ENCODE data around the gene MBTPS1.

DNA sequence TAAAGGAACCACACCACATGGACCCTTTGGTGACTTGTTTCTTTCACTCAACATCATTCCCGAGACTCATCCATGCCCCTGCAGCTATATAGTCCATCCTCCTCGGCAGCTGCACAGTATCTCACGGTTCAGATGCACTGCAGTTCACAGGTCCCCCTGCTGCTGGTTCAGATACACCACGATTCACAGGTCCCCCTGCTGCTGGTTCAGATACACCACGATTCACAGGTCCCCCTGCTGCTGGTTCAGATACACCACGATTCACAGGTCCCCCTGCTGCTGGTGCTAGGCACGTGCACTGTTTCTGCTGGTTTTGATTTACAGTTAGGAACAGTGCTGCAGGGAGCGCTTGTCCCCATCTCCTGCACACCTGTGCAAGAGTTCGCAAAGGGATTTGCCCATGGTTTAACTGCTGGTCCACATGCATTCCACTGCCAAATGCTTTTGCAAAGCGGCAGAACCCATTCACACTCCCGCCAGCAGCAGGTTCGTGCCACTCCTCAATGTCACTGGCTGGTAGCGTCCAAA, 24.5 kb upstream of the MBTPS1 start:
- TF ChIP-seq TAF1 (IDR thresholded peaks at IDR 0.05; ENCODE audit: borderline replicate concordance, low read depth, low read length) (no peak), POLR2AphosphoS5 (IDR thresholded peaks at IDR 0.05; ENCODE audit: low read depth, low read length) (no peak), POLR2A (IDR thresholded peaks at IDR 0.05; ENCODE audit: low read depth, low read length) (no peak)
